Inflammatory macrophage (primary cell): ENCODE results near the gene RALGPS1.

Experiments used
- DNase-seq, 2 donors: peaks; one replicate each; pipeline ENCODE4 v3.0.0-alpha.2; 2020 to 2022

Gene RALGPS1

GRCh38 chr9:127124792-127125191, 210.2 kb downstream of the RALGPS1 start:
- no peak for DNase-seq

GRCh38 chr9:127126971-127127370, 212.4 kb downstream of the RALGPS1 start:
- DNase-seq: no peak

- DNase-seq: no peak
Observed at GRCh38 chr9:127128341-127129072, 213.9 kb downstream of the RALGPS1 start.

GRCh38 chr9:127129073-127129717, 214.6 kb downstream of the RALGPS1 start:
- no peak for DNase-seq

GRCh38 chr9:127129718-127130085, 215.1 kb downstream of the RALGPS1 start:
- no peak for DNase-seq

- no peak for DNase-seq
Observed at GRCh38 chr9:127130235-127130634, 215.7 kb downstream of the RALGPS1 start.

GRCh38 chr9:127130661-127131538, 216.3 kb downstream of the RALGPS1 start:
- DNase-seq: peak; percentile 81 to 86

- DNase-seq: no peak
Observed at GRCh38 chr9:127131871-127132270, 217.3 kb downstream of the RALGPS1 start.

- no peak for DNase-seq
Observed at GRCh38 chr9:127132375-127132774, 217.8 kb downstream of the RALGPS1 start.

- DNase-seq: no peak
Observed at GRCh38 chr9:127132921-127133647, 218.5 kb downstream of the RALGPS1 start.

- DNase-seq: no peak
Observed at GRCh38 chr9:127133739-127134167, 219.2 kb downstream of the RALGPS1 start.

- DNase-seq: no peak
Observed at GRCh38 chr9:127135056-127135745, 220.6 kb downstream of the RALGPS1 start.

- DNase-seq: no peak
Observed at GRCh38 chr9:127136081-127136879, 221.7 kb downstream of the RALGPS1 start.

GRCh38 chr9:127136880-127137639, 222.5 kb downstream of the RALGPS1 start:
- no peak for DNase-seq

GRCh38 chr9:127137640-127138360, 223.2 kb downstream of the RALGPS1 start:
- no peak for DNase-seq

GRCh38 chr9:127138444-127138843, 223.9 kb downstream of the RALGPS1 start:
- DNase-seq: no peak

- DNase-seq: no peak
Observed at GRCh38 chr9:127139071-127139731, 224.6 kb downstream of the RALGPS1 start.

GRCh38 chr9:127139775-127140174, 225.2 kb downstream of the RALGPS1 start:
- DNase-seq: no peak

- DNase-seq: no peak
Observed at GRCh38 chr9:127140181-127140580, 225.6 kb downstream of the RALGPS1 start.
